GM18526 (cell line): ENCODE results near the gene YJU2.

Experiments
- POLR2A ChIP-seq: IDR thresholded peaks from 3 replicates; pipeline ENCODE4 v1.6.1; 2011; ENCODE audit not compliant: insufficient read length; ENCODE audit errors: extremely low read depth

The YJU2 gene

GRCh38 chr19:4284176-4284958, 37.5 kb downstream of the YJU2 start:
- no peak for TF ChIP-seq POLR2A

GRCh38 chr19:4284974-4285373, 38.1 kb downstream of the YJU2 start:
- no peak for TF ChIP-seq POLR2A

DNA sequence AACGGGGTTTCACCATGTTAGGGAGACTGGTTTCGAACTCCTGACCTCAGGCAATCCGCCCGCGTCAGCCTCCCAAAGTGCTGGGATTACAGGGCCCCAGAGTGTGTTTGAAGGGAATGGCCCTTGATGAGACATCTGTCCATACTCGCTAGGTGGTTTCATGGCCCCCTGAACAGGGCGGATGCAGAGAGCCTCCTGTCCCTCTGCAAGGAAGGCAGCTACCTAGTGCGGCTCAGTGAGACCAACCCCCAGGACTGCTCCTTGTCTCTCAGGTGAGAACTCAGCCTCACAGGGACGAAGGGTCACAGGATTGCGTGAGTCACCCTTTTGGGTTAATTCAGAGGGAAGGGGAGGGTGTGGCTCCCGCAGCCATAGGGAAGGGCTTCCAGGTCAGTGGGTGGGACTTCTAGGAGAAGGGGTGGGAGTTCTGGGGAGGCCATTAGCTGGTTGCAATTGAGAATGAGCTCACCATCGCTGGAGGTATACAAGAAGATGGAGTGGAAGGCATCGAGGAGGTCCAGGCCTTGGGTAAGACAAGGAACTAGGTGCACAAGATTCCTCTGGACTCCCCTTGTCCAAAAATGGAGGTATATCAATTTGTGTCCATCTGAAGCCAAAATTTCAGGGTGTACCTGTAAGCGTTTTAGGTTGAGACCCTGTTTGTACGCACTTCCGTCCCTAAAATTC, 41.4 kb downstream of the YJU2 start:
- TF ChIP-seq POLR2A = no peak

DNA sequence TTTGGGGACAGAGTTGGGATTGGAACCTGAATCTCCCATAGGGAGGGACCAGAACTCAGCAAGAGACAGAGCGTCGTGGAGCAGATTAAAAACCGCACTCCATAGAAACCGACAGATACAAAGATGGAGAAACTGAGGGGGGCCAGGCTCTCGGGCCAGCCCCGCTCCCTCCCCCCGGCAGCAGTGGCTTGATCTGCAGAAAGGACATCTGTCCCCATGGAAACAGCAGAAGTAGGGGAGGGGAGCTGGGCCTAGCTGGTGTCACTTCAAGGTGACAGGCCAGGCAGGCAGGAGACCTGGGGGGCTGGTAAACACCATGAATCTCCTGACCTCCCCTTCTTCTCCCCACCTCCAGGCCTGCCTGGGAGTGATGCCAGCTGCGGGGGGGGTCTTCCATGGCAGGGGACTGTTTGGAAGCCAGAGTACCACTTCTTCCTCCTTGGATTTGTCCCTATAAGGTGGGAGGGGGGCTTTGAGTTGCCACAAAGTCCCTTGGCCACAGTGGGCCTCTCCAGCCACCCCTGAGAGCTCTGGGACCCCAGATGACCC, 44.4 kb downstream of the YJU2 start:
- no peak for TF ChIP-seq POLR2A

DNA sequence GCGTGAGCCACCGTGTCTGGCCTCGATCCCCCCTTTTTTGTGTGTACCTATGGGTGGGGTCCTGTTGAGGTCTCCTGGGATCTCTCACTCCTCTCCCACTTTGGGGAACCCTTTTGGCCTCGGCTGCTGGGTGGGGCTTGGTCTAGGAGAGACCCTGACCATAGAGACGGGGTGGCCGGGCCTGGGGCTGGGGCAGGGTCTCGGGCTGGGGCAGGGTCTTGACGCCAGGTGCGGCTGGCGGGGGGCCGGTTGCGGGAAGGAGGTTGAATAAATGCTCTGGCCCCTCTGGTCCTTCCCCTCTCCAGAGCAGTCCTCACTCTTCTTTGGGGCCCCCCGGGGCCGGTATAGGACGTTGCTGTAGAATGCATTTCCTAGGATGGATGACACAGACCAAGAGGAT, 45.6 kb downstream of the YJU2 start:
- TF ChIP-seq POLR2A = no peak

DNA sequence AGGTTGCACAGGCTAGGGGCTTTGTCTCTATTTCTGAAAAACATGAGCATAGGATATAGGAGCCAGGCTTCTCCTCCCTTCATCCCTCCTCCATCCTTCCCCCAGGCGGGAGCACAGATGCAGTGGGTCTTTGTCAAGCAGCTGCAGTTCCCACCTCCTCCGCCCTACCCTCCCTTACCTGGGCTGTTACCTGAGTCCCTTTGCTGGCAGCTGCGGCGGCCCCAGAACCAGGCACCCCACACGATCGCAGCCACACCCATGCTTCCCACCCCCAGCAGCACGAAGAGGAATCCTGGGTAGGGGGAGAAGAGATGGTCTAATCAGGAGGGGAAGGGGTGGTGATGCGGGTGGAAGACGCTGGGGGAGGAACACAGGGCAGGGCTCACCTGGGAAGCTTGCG, 47.5 kb downstream of the YJU2 start:
- no peak for TF ChIP-seq POLR2A

DNA sequence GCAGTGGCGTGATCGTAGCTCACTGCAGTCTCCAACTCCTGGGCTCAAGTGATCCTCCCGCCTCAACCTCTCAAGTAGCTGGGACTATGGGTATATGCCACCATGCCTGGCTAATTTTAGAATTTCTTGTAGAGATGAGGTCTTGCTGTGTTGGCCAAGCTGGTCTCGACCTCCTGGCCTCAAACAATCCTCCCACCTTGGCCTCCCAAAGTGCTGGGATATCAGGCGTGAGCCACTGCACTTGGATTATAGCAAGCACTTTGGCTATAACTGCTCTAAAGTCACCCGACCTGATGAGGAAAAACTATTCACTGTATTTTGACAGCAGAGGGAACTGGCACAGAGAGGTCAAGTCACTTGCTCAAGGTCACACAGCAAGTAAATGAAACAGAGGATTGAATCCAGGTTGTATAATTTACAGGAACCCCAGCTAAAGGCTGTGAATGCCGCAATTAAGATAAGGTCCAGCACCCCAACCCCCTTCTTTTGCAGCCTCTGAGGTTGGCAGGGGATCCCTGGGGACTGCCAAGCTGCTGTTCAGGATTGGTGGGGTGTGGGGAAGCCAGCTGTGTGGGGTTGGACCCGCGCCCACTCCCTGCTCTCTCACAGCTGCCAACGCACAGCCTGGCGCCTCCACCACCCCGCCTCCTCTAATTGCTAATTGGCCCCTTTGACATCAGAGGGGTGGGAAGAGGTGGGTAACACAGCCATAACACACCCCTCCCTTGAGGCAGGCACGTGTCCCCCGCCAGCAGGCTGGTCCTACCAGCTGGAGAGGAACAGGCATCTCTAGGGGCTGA, 49.3 kb downstream of the YJU2 start:
- no peak for TF ChIP-seq POLR2A

GRCh38 chr19:4297901-4298809, 51.3 kb downstream of the YJU2 start:
- TF ChIP-seq POLR2A = no peak

- TF ChIP-seq POLR2A = no peak
These were observed 52.1 kb downstream of the YJU2 start for GRCh38 chr19:4298810-4299550.

DNA sequence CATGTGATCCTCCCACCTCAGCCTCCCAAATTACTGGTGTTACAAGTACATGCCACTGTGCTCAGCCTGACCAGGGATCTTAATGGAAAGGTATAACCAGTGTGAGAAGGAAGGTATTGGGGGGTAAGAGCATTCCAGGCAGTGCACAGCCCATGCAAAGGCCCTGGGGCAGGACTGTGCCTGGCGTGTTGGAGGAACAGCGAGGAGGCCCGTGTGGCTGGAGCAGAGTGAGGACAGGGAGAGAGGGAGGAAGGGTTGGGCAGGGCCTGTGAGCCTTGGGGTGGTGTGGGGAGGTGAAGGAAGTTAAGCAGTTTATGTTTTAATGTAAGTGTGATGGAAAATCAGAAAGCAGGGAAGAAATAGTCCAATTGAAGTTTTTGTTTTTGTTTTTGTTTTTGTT, 53.7 kb downstream of the YJU2 start:
- TF ChIP-seq POLR2A = no peak

- no peak for TF ChIP-seq POLR2A
These were observed 54.8 kb downstream of the YJU2 start for GRCh38 chr19:4301590-4302242.

DNA sequence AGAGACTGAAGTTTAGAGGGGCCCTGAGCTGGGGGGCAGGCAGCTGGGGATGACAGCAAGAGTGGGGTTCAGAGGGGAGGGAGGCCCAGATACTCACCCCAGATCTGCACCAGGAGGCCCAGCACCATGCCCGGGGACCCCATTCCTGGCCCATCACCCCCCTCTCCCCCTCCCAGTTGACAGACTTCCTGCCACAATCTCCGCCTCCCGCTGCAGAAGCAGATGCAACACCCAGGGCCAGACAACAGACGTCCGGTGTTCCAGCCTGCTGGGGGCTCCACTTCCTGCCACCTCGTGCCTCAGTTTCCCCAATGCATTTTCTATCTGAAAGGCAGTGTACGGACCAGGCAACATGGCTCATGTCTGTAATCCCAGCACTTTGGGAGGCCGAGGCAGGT, 55.4 kb downstream of the YJU2 start, which contains the start of gene TMIGD2:
Gene TMIGD2 (minus strand): TSS at position 147 of the 398 bp plus-strand sequence. CDS start 4 bp downstream, at position 143.
- TF ChIP-seq POLR2A = no peak

- no peak for TF ChIP-seq POLR2A
These were observed 57.1 kb downstream of the YJU2 start for GRCh38 chr19:4303819-4304537.
